ENCODE measurements around the gene TRIM29. TPM values are rescaled to one million over a fixed set of nuclear protein-coding genes. Genes with fewer than 3 reads are reported as not detected.

The TRIM29 gene
- total RNA-seq, 1 donor from 2014 or later, result 3.4 TPM

- H3K4me1 ChIP-seq, result no peaks in the 10 kb centered on the region
- no peak for TF ChIP-seq CTCF (IDR thresholded peaks at IDR 0.05)
- no peak overlapping the region for H3K27ac ChIP-seq
- ATAC-seq (no peak), DNase-seq (no peak)
- H3K4me3 ChIP-seq, result no peak overlapping the region
- H3K27me3 ChIP-seq, result no peaks in the 10 kb centered on the region
- no peaks in the 10 kb centered on the region for H3K9me3 ChIP-seq
- H3K36me3 ChIP-seq, result no peaks in the 10 kb centered on the region
- intact Hi-C loops (cut with DNase I), result no loop called here
Observed at GRCh38 chr11:120122924-120123683, 14.8 kb downstream of the TRIM29 start.

- intact Hi-C loops (cut with DNase I), result no loop called here
- Histone ChIP-seq H3K27me3 (no peaks in the 10 kb centered on the region), H3K4me3 (no peak overlapping the region), H3K36me3 (no peaks in the 10 kb centered on the region), H3K9me3 (no peaks in the 10 kb centered on the region), H3K27ac (peak overlapping the region; percentile 66), H3K4me1 (no peaks in the 10 kb centered on the region)
- ATAC-seq, result peak; percentile 81
- peak; percentile 78 for DNase-seq
- no peak for TF ChIP-seq CTCF (IDR thresholded peaks at IDR 0.05)
Observed at GRCh38 chr11:120121914-120122473, 15.9 kb downstream of the TRIM29 start.

GRCh38 chr11:120121336-120121735 lies 16.6 kb downstream of the TRIM29 start:
- Histone ChIP-seq H3K36me3 (no peaks in the 10 kb centered on the region), H3K4me1 (no peaks in the 10 kb centered on the region), H3K9me3 (no peaks in the 10 kb centered on the region), H3K27me3 (no peaks in the 10 kb centered on the region), H3K4me3 (no peak overlapping the region), H3K27ac (peak overlapping the region; percentile 66)
- intact Hi-C loops (cut with DNase I), result no loop called here
- ATAC-seq, result peak; percentile 1
- no peak for TF ChIP-seq CTCF (IDR thresholded peaks at IDR 0.05)
- no peak for DNase-seq

GRCh38 chr11:120120805-120121335 lies 17.0 kb downstream of the TRIM29 start:
- no peaks in the 10 kb centered on the region for H3K27me3 ChIP-seq
- intact Hi-C loops (cut with DNase I), result no loop called here
- no peak overlapping the region for H3K4me3 ChIP-seq
- no peaks in the 10 kb centered on the region for H3K4me1 ChIP-seq
- TF ChIP-seq CTCF (IDR thresholded peaks at IDR 0.05), result no peak
- DNase-seq, result no peak
- H3K36me3 ChIP-seq, result no peaks in the 10 kb centered on the region
- no peak overlapping the region for H3K27ac ChIP-seq
- H3K9me3 ChIP-seq, result no peaks in the 10 kb centered on the region
- no peak for ATAC-seq

GRCh38 chr11:120119121-120119520 lies 18.8 kb downstream of the TRIM29 start:
- Histone ChIP-seq H3K4me3 (no peak overlapping the region), H3K9me3 (no peaks in the 10 kb centered on the region), H3K27ac (no peak overlapping the region), H3K4me1 (no peaks in the 10 kb centered on the region), H3K27me3 (no peaks in the 10 kb centered on the region), H3K36me3 (no peaks in the 10 kb centered on the region)
- intact Hi-C loops (cut with DNase I), result no loop called here
- ATAC-seq, result no peak
- TF ChIP-seq CTCF (IDR thresholded peaks at IDR 0.05), result no peak
- no peak for DNase-seq
